Large intestine (tissue), 12 donors: ENCODE measurements around the gene GRIA2. TPM values are rescaled to one million over a fixed set of nuclear protein-coding genes. Genes with fewer than 3 reads are reported as not detected.
"Not testable (repeated sequence)": the region's sequence is repeated elsewhere in the genome, so short reads cannot be mapped to it uniquely, and the experiment has no call there.

ENCODE experiments used
- DNase-seq, 2 donors: peaks; one replicate each; pipeline versions ENCODE4 v3.0.0 to v3.0.0-alpha.2; 2013
- H3K27ac ChIP-seq: one replicate; pipeline ENCODE4 v1.5.1; 2013; ENCODE audit warnings: low read length
- H3K27me3 ChIP-seq: 2 replicates; pipeline ENCODE4 v1.6.1; 2013; ENCODE audit warnings: low read length; ENCODE audit not compliant: control insufficient read depth, insufficient read depth
- H3K36me3 ChIP-seq: 2 replicates; pipeline ENCODE4 v1.6.1; 2013; ENCODE audit warnings: low read length; ENCODE audit not compliant: control insufficient read depth, insufficient read depth
- H3K4me1 ChIP-seq: one replicate; pipeline ENCODE4 v1.6.1; 2013; ENCODE audit warnings: low read length; ENCODE audit not compliant: control insufficient read depth, insufficient read depth
- H3K4me3 ChIP-seq: one replicate; pipeline ENCODE4 v1.5.1; 2013; ENCODE audit warnings: low read length
- H3K9me3 ChIP-seq: one replicate; pipeline ENCODE4 v1.6.1; 2013; ENCODE audit warnings: mild to moderate bottlenecking, low read depth, low read length, moderate library complexity; ENCODE audit not compliant: control insufficient read depth
- WGBS: methylation state at CpG from one replicate; pipeline ENCODE4 v1.1.5; 2013; ENCODE audit warnings: low lambda C conversion rate; ENCODE audit not compliant: insufficient coverage; 5-methylcytosine and 5-hydroxymethylcytosine counted together
- long read RNA-seq, 11 donors: transcript quantifications; one replicate each; lab custom pipeline, GENCODE V29; 2026
- polyA plus RNA-seq: library from polyadenylated mRNA; unstranded; fragments of 120-200 nt; gene quantifications from one replicate; pipeline ENCODE4 v1.2.1, GENCODE V29; 2013

GRIA2 gene
- polyA plus RNA-seq, result 4.4 TPM
- long read RNA-seq, donor 1, result 0 reads
- long read RNA-seq, donor 2, result 0 reads
- long read RNA-seq, donor 3, result 0 reads
- long read RNA-seq, donor 4, result 0 reads
- long read RNA-seq, donor 5, result 0 reads
- long read RNA-seq, donor 6, result 0 reads
- long read RNA-seq, donor 7, result 0 reads
- long read RNA-seq, donor 8, result 0 reads
- long read RNA-seq, donor 9, result 0 reads
- long read RNA-seq, donor 10, result 0 reads
- long read RNA-seq, donor 11, partial matches to known transcripts, result 0 of 1 reads
- long read RNA-seq, donor 11, other reads (novel, unspliced or antisense), result 0 of 1 reads

GRCh38 chr4:157220371-157220881 is at the start of gene GRIA2:
Gene GRIA2 (plus strand): TSS chr4:157220728. CDS start chr4:157221043, 315 bp downstream.
- peak; percentile 45 to 75 for DNase-seq
- peaks cover 42% of the 10 kb centered on the region for H3K27me3 ChIP-seq
- WGBS, result no CpG with 5 or more reads among the region's 57 CpGs
- H3K36me3 ChIP-seq, result no peaks in the 10 kb centered on the region
- peaks cover 5% of the 10 kb centered on the region for H3K9me3 ChIP-seq
- no peak within 1 kb of the TSS for H3K27ac ChIP-seq
- no peaks in the 10 kb centered on the region for H3K4me1 ChIP-seq
- H3K4me3 ChIP-seq, result peak within 1 kb of the TSS; percentile 37

DNA sequence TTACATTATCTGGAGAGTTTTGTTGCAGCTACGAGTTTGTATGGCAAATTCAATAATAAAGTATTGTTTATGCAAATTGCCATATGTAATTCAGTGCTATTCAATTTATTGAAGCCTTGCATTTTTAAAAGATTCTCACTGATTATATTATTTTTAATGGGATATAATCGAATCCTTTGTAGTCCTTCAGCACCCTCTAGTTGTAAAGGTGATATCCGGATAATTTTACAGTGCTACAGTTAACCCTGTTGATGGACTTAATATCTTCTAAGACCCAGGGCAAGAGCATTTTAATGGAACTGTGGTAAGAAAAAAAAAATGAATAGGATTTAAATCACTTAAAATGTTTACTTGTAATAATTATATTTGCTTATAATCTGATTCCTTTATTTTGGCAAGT is 48.5 kb upstream of the GRIA2 start:
- Histone ChIP-seq H3K9me3 (no peaks in the 10 kb centered on the region), H3K27me3 (no peaks in the 10 kb centered on the region), H3K36me3 (no peaks in the 10 kb centered on the region), H3K4me1 (no peaks in the 10 kb centered on the region), H3K27ac (no peak overlapping the region), H3K4me3 (no peak overlapping the region)
- WGBS, result 71% methylated on average over 1 of the region's 3 CpGs
- DNase-seq, result no peak

GRCh38 chr4:157180268-157180667 is 40.3 kb upstream of the GRIA2 start:
- not testable (repeated sequence) for DNase-seq, H3K4me1 ChIP-seq, H3K9me3 ChIP-seq, H3K27me3 ChIP-seq, H3K4me3 ChIP-seq, H3K27ac ChIP-seq, H3K36me3 ChIP-seq
- no CpG with 5 or more reads among the region's 14 CpGs for WGBS

DNA sequence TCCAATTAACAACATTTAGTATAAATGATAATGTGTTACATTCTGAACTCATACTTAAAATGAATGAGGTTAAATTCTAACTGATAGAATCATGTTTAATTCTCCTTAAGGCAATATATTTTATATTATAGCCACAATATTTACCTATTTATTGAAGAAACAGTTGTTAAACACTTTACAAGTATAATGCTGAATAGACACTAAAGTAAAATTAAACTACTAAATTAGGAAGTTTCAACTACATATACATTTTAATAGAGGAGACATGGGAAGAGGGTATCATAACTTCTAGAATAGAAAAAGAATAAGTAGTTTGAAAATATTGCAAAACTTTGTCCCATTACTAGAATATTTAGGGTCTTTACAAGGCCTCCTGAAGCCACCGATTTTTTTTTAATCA is 36.2 kb upstream of the GRIA2 start:
- Histone ChIP-seq H3K9me3 (no peaks in the 10 kb centered on the region), H3K36me3 (no peaks in the 10 kb centered on the region), H3K4me3 (no peak overlapping the region), H3K27ac (no peak overlapping the region), H3K27me3 (no peaks in the 10 kb centered on the region), H3K4me1 (no peaks in the 10 kb centered on the region)
- no CpG with 5 or more reads among the region's 1 CpG for WGBS
- no peak for DNase-seq

DNA sequence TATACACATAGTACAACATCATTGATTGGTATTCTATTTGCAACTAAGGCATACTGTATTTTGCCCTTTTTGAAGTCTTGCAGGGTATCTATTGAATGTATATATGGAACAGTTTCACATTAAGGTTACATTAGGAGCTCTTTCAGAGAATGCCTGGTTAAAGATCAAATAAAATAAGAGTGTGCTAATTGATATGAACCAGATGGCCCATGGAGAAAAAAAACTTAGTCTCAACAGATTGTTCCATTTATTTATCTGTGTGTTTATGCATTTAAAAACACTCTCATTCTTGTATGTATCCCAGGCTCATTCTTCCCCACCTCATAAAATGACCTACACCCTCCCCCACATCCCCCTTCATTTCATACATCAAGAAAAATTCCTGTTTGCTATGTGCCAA is 35.2 kb upstream of the GRIA2 start:
- Histone ChIP-seq H3K27me3 (no peaks in the 10 kb centered on the region), H3K27ac (no peak overlapping the region), H3K36me3 (no peaks in the 10 kb centered on the region)

DNA sequence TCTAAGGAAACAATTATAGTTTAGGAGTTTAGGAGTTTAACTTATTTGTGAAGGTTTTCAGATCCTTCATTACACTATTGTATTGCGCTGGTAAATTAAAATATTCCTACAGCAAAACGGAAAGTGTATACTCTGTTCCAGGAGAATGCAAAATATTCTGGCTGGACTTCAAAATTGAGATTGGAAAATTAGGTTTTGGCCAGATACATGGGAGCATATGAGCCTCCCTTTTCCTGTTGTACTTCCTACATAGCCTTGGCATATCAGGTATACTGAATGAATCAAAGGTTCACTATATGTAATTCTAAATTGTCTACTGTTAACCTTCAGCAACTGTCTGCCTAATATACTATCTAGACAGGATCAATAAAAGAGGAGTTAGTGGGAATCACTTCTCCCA is 25.2 kb upstream of the GRIA2 start:
- no peak for DNase-seq
- H3K27me3 ChIP-seq, result no peaks in the 10 kb centered on the region
- WGBS, result 86% methylated on average over 1 of the region's 2 CpGs
- no peaks in the 10 kb centered on the region for H3K4me1 ChIP-seq
- no peaks in the 10 kb centered on the region for H3K9me3 ChIP-seq
- H3K36me3 ChIP-seq, result no peaks in the 10 kb centered on the region
- H3K27ac ChIP-seq, result no peak overlapping the region
- no peak overlapping the region for H3K4me3 ChIP-seq

More for the DNA sequence above, 35.2 kb upstream of the GRIA2 start:
- H3K4me3 ChIP-seq, result no peak overlapping the region
- no peak for DNase-seq
- H3K4me1 ChIP-seq, result no peaks in the 10 kb centered on the region
- H3K9me3 ChIP-seq, result no peaks in the 10 kb centered on the region

- DNase-seq, result no peak
- Histone ChIP-seq H3K4me1 (no peaks in the 10 kb centered on the region), H3K4me3 (no peak overlapping the region), H3K9me3 (no peaks in the 10 kb centered on the region), H3K36me3 (no peaks in the 10 kb centered on the region), H3K27ac (no peak overlapping the region), H3K27me3 (no peaks in the 10 kb centered on the region)
- WGBS, result no CpG with 5 or more reads among the region's 1 CpG
Measured at GRCh38 chr4:157196046-157196445, 24.5 kb upstream of the GRIA2 start.

DNA sequence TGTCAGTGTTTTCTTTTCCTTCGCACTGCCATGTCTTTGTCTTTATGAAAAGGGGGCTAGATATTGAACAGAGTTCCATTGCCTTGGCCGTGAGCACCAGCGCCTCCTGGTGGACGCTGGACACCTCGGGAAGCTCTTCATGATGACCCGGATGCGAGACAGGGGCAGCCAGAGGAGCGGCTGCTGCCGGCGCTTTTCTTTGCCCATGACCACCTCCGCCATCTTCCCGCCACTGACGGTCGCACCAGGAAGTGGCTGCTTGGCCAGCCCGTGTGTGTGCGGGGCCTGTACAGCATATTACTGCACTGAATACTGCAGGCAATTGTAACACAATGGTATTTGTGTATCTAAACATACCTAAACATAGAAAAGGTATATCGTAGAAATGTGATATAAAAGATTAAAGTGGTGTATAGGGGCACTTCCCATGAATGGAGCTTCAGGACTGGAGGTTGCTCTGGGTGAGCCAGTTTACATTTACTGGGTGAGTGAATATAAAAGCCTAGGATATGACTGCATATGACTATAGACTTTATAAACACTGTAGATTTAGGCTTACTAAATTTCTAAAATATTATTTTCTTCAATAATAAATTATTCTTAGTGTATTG is 15.8 kb upstream of the GRIA2 start:
- DNase-seq, result no peak
- H3K27ac ChIP-seq, result no peak overlapping the region
- no peaks in the 10 kb centered on the region for H3K9me3 ChIP-seq
- WGBS, result 100% methylated on average over 1 of the region's 17 CpGs
- no peak overlapping the region for H3K4me3 ChIP-seq
- no peaks in the 10 kb centered on the region for H3K27me3 ChIP-seq
- H3K36me3 ChIP-seq, result no peaks in the 10 kb centered on the region
- no peaks in the 10 kb centered on the region for H3K4me1 ChIP-seq

GRCh38 chr4:157217708-157218107 is 2.8 kb upstream of the GRIA2 start:
- Histone ChIP-seq H3K4me1 (no peaks in the 10 kb centered on the region), H3K9me3 (peaks cover 4% of the 10 kb centered on the region), H3K27ac (no peak overlapping the region), H3K36me3 (no peaks in the 10 kb centered on the region), H3K27me3 (peaks cover 37% of the 10 kb centered on the region), H3K4me3 (no peak overlapping the region)
- DNase-seq, result no peak
- 43% methylated on average over 3 of the region's 3 CpGs for WGBS

GRCh38 chr4:157219711-157220370 is 687 bp upstream of the GRIA2 start:
- Histone ChIP-seq H3K4me1 (no peaks in the 10 kb centered on the region), H3K36me3 (no peaks in the 10 kb centered on the region), H3K4me3 (peak overlapping the region; percentile 5), H3K27ac (no peak overlapping the region), H3K9me3 (peaks cover 5% of the 10 kb centered on the region), H3K27me3 (peaks cover 43% of the 10 kb centered on the region)
- WGBS, result 0% methylated on average over 1 of the region's 16 CpGs
- no peak for DNase-seq
